ENCODE results near the gene FBXL13. TPM values are rescaled to one million over a fixed set of nuclear protein-coding genes. Genes with fewer than 3 reads are reported as not detected.

The FBXL13 gene
- total RNA-seq = 1.6 and 1.8 TPM in 2 replicates

DNA sequence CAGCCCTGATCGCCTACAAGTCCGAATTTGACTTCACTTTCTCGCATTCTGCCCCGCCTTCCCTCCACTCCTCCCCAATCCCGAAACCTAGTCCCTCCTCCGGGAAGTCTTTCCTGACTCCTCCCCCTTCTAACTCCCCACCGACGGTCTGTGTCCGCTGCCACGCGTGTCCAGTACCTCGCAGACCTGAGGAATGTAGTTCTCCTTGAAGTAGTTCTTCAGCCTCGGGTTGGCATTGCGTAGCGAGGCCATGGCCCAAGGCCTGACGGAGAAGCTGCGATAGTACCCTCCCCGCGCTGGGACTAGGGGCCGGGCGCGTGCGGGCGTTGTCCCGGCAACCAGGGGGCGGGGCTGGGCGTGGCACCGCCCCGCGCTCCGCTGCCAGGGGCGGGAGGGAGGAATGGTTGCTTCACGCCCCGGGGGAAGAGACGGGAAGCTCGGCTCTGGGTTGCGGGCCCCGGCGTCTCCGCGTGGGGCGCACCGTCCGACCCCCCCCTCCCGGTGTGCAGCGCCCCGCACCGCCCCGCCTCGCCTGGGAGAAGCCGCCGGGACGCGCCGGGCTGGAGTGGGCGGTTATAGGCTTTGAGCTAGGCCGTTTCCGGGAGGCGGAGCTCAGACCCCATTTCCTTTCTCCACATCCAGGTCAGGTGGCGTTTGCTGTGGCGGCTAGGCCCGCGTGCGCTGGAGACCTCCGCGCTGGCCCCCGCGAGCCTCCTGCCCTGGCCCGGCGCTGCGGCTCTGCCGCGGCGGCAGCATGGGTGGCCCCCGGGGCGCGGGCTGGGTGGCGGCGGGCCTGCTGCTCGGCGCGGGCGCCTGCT lies at the start of gene FBXL13, which contains the start of gene ARMC10:
Gene FBXL13, minus strand, starts transcription at position 278 of the 818 bp plus-strand sequence.
Gene ARMC10, plus strand, starts transcription at position 622 of the 818 bp plus-strand sequence. Its CDS starts 133 bp downstream, at position 755.

GRCh38 chr7:102912742-102913141 lies 161.9 kb downstream of the FBXL13 start, which contains the start of gene LRRC17:
LRRC17 (plus strand) TSS chr7:102913000; CDS start chr7:102933914, 20,914 bp downstream.

Small RNA genes within 50 kb of the gene (small RNA-seq; reads per million reads assigned to genes)
- gene RNU6-1136P = not detected

Other genes with a start within 250 kb of the FBXL13 start
- 1.4 and 1.6 TPM in 2 replicates for gene LRRC17, start 161.8 kb downstream of the FBXL13 start, total RNA-seq
- gene ARMC10, start 344 bp upstream of the FBXL13 start, total RNA-seq = 37.3 and 37.5 TPM in 2 replicates
- gene NAPEPLD, start 74.3 kb upstream of the FBXL13 start, total RNA-seq = 14.2 and 20.3 TPM in 2 replicates
- gene PMPCB, start 222.6 kb upstream of the FBXL13 start, total RNA-seq = 104 and 107 TPM in 2 replicates